GM12801 (cell line): Measurements from ENCODE around the gene C16orf86.

Source experiments
- TF ChIP-seq, protein P1 (sequence below): IDR thresholded peaks from one replicate; pipeline ENCODE4 v1.5.1; 2011; ENCODE audit warnings: control low read depth; ENCODE audit not compliant: insufficient read length; ENCODE audit errors: extremely low read depth

C16orf86 gene

DNA sequence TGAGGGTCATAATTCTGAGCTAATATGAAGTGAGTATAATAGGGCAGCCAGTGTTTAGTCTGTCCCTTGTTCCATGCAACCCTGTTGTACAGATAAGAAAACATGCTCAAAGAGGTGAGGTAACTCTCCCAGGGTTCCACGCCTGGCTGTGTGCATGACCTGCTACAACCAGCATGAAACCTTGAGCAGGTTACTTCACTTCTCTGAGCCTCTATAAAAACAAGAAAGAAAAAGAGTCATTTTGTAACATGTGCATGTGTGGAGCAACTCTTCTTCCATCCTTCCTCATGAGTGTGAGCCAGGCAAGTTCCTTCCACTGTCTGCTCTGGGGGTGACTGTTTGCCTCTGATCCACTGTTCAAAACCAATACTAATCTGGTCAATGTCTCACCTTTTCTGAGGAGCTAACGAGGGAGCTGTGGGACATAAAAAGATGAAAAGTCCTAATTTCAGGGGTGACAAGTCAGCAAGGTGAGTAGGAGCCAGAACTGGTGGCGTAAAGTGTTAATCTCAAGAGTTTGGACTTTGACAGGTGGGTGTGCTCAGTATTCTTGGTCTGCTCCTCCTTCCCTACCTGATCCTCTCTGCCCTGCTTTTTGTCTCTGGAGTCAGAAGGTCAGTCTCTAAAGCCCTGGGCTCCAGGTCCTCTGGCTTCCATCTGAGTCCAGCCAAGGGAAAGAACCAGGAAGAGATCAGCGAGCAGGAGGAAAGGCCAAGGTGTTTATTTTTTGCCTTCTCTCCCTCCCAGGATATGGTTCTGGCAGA, 31.0 kb downstream of the C16orf86 start:
- TF ChIP-seq, protein P1, sequence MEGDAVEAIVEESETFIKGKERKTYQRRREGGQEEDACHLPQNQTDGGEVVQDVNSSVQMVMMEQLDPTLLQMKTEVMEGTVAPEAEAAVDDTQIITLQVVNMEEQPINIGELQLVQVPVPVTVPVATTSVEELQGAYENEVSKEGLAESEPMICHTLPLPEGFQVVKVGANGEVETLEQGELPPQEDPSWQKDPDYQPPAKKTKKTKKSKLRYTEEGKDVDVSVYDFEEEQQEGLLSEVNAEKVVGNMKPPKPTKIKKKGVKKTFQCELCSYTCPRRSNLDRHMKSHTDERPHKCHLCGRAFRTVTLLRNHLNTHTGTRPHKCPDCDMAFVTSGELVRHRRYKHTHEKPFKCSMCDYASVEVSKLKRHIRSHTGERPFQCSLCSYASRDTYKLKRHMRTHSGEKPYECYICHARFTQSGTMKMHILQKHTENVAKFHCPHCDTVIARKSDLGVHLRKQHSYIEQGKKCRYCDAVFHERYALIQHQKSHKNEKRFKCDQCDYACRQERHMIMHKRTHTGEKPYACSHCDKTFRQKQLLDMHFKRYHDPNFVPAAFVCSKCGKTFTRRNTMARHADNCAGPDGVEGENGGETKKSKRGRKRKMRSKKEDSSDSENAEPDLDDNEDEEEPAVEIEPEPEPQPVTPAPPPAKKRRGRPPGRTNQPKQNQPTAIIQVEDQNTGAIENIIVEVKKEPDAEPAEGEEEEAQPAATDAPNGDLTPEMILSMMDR, result no peak

DNA sequence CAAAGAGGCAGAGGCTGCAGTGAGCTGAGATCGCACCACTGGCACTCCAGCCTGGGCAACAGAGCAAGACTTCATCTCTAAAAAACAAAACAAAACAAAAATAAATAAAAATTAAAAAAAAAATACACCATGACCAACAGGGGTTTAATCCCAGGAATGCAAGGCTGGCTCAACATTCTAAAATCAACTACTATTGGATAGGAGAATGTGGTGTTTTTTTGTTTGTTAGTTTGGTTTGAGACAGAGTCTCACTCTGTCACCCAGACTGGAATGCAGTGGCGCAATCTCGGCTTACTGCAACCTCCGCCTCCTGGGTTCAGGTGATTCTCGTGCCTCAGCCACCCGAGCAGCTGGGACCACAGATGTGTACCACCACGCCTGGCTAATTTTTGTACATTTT, 32.7 kb downstream of the C16orf86 start:
- TF ChIP-seq, protein P1, result no peak

DNA sequence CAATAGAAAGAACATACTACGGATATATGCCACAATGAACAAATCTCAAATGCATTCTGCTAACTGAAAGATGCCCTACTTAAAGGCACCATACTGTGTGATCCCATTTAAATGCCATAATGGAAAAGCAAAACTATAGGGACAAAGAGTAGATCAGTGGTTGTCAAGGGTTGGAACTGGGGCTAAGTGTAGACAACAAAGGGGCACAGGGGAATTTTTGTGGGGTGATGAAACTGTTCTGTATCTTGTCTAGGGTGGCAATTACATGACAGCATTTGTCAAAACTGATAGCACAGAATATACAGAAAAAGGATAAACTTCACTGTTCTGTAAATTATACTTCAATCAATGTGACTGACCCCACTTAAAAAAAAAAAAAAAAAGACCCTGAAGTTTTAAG, 34.8 kb downstream of the C16orf86 start:
- TF ChIP-seq, protein P1, result no peak

DNA sequence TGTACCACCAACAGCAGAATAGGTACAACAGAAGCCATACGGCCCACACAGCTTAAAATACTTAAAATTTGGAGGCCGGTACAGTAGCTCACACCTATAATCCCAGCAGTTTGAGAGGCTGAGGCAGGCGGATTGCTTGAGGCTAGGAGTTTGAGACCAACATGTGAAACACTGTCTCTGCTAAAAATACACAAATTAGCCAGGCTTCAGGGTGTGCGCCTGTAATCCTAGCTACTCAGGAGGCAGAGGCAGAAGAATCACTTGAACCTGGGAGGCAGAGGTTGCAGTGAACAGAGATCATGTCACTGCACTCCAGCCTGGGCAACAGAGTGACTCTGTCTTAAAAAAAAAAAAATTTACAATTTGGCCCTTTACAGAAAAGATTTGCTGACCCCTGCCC, 35.5 kb downstream of the C16orf86 start:
- TF ChIP-seq, protein P1, result no peak

DNA sequence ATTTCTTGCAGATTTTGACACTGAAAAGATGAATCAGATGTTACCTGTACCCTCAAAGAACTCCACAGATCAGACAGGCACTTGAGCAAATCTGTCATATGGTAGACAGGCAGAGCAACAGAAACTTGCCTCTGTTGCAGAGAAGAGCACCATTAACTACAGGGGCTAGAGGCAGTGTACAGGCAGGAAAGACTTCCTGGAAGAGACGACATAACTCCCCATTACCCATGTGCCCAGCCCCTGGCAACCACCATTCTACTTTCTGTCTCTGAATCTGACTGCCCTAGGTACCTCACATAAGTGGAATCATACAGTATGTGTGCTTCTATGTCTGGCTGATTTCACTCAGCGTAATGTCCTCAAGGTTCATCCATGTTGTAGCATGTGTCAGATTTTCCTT, 37.0 kb downstream of the C16orf86 start:
- TF ChIP-seq, protein P1, result no peak

DNA sequence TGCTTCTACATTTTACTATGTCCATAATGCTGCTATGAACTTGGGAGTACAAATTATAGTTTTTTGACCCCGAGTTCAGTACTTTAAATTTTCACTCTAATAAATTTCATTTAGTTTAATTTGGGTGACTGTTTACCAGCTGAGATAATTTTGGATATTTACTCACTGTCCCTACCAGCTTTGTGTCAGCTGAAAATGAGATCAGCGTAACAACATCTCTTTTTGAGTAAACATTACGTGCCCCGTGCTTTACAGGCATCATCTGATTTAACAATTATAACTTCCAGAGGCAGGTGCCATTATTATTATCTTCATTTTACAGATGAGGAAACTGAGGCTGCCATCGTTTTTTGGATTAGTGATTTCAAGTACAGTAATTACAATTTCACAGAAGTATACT, 37.5 kb downstream of the C16orf86 start:
- TF ChIP-seq, protein P1, result no peak

DNA sequence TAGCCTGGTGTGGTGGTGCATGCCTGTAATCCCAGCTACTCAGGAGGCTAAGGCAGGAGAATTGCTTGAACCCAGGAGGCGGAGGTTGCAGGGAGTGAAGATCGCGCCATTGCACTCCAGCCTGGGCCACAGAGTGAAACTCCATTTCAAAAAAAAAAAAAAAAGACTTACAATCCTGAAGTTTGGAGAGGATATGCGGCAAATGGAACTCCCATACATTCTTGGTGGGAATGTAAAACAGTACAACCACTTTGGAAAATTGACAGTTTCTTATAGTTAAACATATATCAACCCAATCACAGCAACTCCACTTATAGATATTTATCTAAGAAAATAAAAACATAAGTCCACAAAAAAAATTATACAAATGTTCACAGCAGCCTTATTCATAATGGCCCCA, 40.6 kb downstream of the C16orf86 start:
- TF ChIP-seq, protein P1, result no peak
